WTC11 (cell line): ENCODE results near the gene TMEM97. TPM values are rescaled to one million over a fixed set of nuclear protein-coding genes. Genes with fewer than 3 reads are reported as not detected.

Experiments
- ATAC-seq: fragments of 200-7000 bp; cut with Tn5 transposase; 2 replicates; pipeline ENCODE4 v1.10.0; 2021; ENCODE audit warnings: mild to moderate bottlenecking, moderate library complexity
- CTCF ChIA-PET: fragments of 300-600 bp; sonication (Branson Sonifier 250); formaldehyde crosslinking; loops from one replicate; lab custom pipeline; 2021; ENCODE audit warnings: antibody characterized with exemption; lab: Charles Lee
- POLR2A ChIA-PET: fragments of 350-600 bp; sonication (Branson Sonifier 250); formaldehyde crosslinking; loops from one replicate; lab custom pipeline; 2021; ENCODE audit warnings: antibody characterized with exemption; lab: Charles Lee
- DNase-seq: peaks from one replicate; pipeline ENCODE4 v3.0.0; 2021; ENCODE audit warnings: low spot score
- H3K27ac Mint-ChIP-seq: 2 replicates; pipeline ENCODE4 v1.8.0; 2021; ENCODE audit warnings: mixed read lengths
- H3K27me3 Mint-ChIP-seq: 2 replicates; pipeline ENCODE4 v1.8.0; 2021; ENCODE audit warnings: low read depth, mild to moderate bottlenecking, moderate library complexity, mixed read lengths
- H3K36me3 Mint-ChIP-seq: 2 replicates; pipeline ENCODE4 v1.8.0; 2021; ENCODE audit warnings: mixed read lengths
- H3K4me1 Mint-ChIP-seq: 2 replicates; pipeline ENCODE4 v1.8.0; 2022; ENCODE audit warnings: mixed read lengths
- H3K4me3 Mint-ChIP-seq: 2 replicates; pipeline ENCODE4 v1.8.0; 2021; ENCODE audit warnings: mild to moderate bottlenecking, moderate library complexity, mixed read lengths
- H3K9me3 Mint-ChIP-seq: 2 replicates; pipeline ENCODE4 v1.8.0; 2021; ENCODE audit warnings: mixed read lengths
- ARID4B ChIP-seq: sonication (generic); formaldehyde crosslinking; IDR thresholded peaks from 2 replicates; pipeline ENCODE4 v1.8.0; 2023; ENCODE audit warnings: missing genetic modification reagents, mild to moderate bottlenecking, borderline replicate concordance
- CBFB ChIP-seq: sonication (generic); formaldehyde crosslinking; IDR thresholded peaks from 2 replicates; pipeline ENCODE4 v1.8.1; 2022; ENCODE audit warnings: mild to moderate bottlenecking, low read depth, missing genetic modification reagents
- CDX4 ChIP-seq: fragments of 250-450 bp; sonication (Bioruptor Pico); IDR thresholded peaks from 2 replicates; pipeline ENCODE4 v1.9.0; 2021; ENCODE audit warnings: moderate library complexity, mild to moderate bottlenecking, inconsistent platforms, borderline replicate concordance
- E2F5 ChIP-seq: sonication (generic); formaldehyde crosslinking; IDR thresholded peaks from 2 replicates; pipeline ENCODE4 v1.8.1; 2022; ENCODE audit warnings: mild to moderate bottlenecking, moderate library complexity, missing genetic modification reagents
- FOXP1 ChIP-seq: sonication (generic); formaldehyde crosslinking; IDR thresholded peaks from 2 replicates; pipeline ENCODE4 v1.8.0; 2022; ENCODE audit warnings: missing genetic modification reagents, mild to moderate bottlenecking, moderate library complexity, borderline replicate concordance
- HMGA2 ChIP-seq: fragments of 250-450 bp; sonication (Bioruptor Pico); IDR thresholded peaks from 2 replicates; pipeline ENCODE4 v1.4.0; 2021; ENCODE audit warnings: mild to moderate bottlenecking, moderate library complexity
- HMGXB4 ChIP-seq: sonication (generic); formaldehyde crosslinking; IDR thresholded peaks from 2 replicates; pipeline ENCODE4 v1.8.1; 2023; ENCODE audit warnings: mild to moderate bottlenecking, moderate library complexity, missing genetic modification reagents
- JUN ChIP-seq: sonication (generic); formaldehyde crosslinking; IDR thresholded peaks from 2 replicates; pipeline ENCODE4 v1.8.0; 2023; ENCODE audit warnings: mild to moderate bottlenecking, missing genetic modification reagents
- MLX ChIP-seq: sonication (generic); formaldehyde crosslinking; IDR thresholded peaks from 2 replicates; pipeline ENCODE4 v1.8.1; 2023; ENCODE audit warnings: mild to moderate bottlenecking, missing genetic modification reagents, moderate library complexity
- NR2C2 ChIP-seq: sonication (generic); formaldehyde crosslinking; IDR thresholded peaks from 2 replicates; pipeline ENCODE4 v1.8.0; 2022; ENCODE audit warnings: mild to moderate bottlenecking, missing genetic modification reagents
- OVOL2 ChIP-seq: fragments of 250-450 bp; sonication (Bioruptor Pico); IDR thresholded peaks from 2 replicates; pipeline ENCODE4 v1.9.0; 2021; ENCODE audit warnings: mild to moderate bottlenecking, borderline replicate concordance
- PRDM15 ChIP-seq: sonication (generic); formaldehyde crosslinking; IDR thresholded peaks from 2 replicates; pipeline ENCODE4 v1.8.0; 2022; ENCODE audit warnings: missing genetic modification reagents
- RELA ChIP-seq: sonication (generic); formaldehyde crosslinking; IDR thresholded peaks from 2 replicates; pipeline ENCODE4 v1.8.1; 2022; ENCODE audit warnings: missing genetic modification reagents, mild to moderate bottlenecking, borderline replicate concordance
- TCF7 ChIP-seq: sonication (generic); formaldehyde crosslinking; IDR thresholded peaks from 2 replicates; pipeline ENCODE4 v1.8.0; 2022; ENCODE audit warnings: mild to moderate bottlenecking, low read depth, missing genetic modification reagents, moderate library complexity
- TP53 ChIP-seq: sonication (generic); formaldehyde crosslinking; IDR thresholded peaks from 2 replicates; pipeline ENCODE4 v1.8.1; 2023; ENCODE audit warnings: mild to moderate bottlenecking, missing genetic modification reagents
- ZBTB43 ChIP-seq: sonication (generic); formaldehyde crosslinking; IDR thresholded peaks from 2 replicates; pipeline ENCODE4 v1.8.1; 2023; ENCODE audit warnings: mild to moderate bottlenecking, missing genetic modification reagents
- ZNF138 ChIP-seq: sonication (generic); formaldehyde crosslinking; conservative IDR thresholded peaks from 2 replicates; pipeline ENCODE4 v1.8.1; 2022; ENCODE audit warnings: mild to moderate bottlenecking, moderate library complexity, missing genetic modification reagents
- ZNF219 ChIP-seq: sonication (generic); formaldehyde crosslinking; IDR thresholded peaks from 2 replicates; pipeline ENCODE4 v1.8.0; 2023; ENCODE audit warnings: missing genetic modification reagents, mild to moderate bottlenecking, borderline replicate concordance
- ZNF317 ChIP-seq: sonication (generic); formaldehyde crosslinking; IDR thresholded peaks from 2 replicates; pipeline ENCODE4 v1.8.1; 2023; ENCODE audit warnings: low read depth, mild to moderate bottlenecking, moderate library complexity, missing genetic modification reagents, borderline replicate concordance
- ZSCAN18 ChIP-seq: fragments of 250-450 bp; sonication (Bioruptor Pico); IDR thresholded peaks from 2 replicates; pipeline ENCODE4 v2.1.2; 2022; ENCODE audit warnings: mild to moderate bottlenecking, moderate library complexity
- total RNA-seq: library from RNA; stranded (reverse); gene quantifications from 3 replicates; pipeline ENCODE4 v1.2.3, GENCODE V29; 2021

The TMEM97 gene
- total RNA-seq, 1 experiment from 2014 or later = 68.0 TPM

GRCh38 chr17:28272166-28272565 is 46.8 kb upstream of the TMEM97 start:
- ATAC-seq = no peak

More at GRCh38 chr17:28272166-28272565, 46.8 kb upstream of the TMEM97 start:
- peaks cover 11% of the 10 kb centered on the region for H3K4me1 Mint-ChIP-seq
- DNase-seq = no peak
- no peak for TF ChIP-seq NR2C2 (CRISPR knock-in tag)
- no peak for TF ChIP-seq ARID4B
- no peak for TF ChIP-seq ZNF219 (CRISPR knock-in tag)
- TF ChIP-seq E2F5 = no peak
- TF ChIP-seq ZSCAN18 (CRISPR knock-in tag) = no peak
- no peak for TF ChIP-seq HMGXB4 (CRISPR knock-in tag)
- no peak for TF ChIP-seq PRDM15
- no peak for TF ChIP-seq CBFB
- TF ChIP-seq FOXP1 (CRISPR knock-in tag) = no peak
- TF ChIP-seq TCF7 (CRISPR knock-in tag) = no peak
- TF ChIP-seq MLX (CRISPR knock-in tag) = no peak
- no peak for TF ChIP-seq ZNF138 (CRISPR knock-in tag)
- TF ChIP-seq CDX4 = no peak
- no peak for TF ChIP-seq HMGA2 (CRISPR knock-in tag)
- TF ChIP-seq RELA = no peak
- no peak for TF ChIP-seq TP53
- no peak for TF ChIP-seq JUN (CRISPR knock-in tag)
- TF ChIP-seq OVOL2 (CRISPR knock-in tag) = no peak
- no peak for TF ChIP-seq ZNF317
- no peak for TF ChIP-seq ZBTB43 (CRISPR knock-in tag)
- ChIA-PET CTCF (interaction anchor here (0.7 to 2.8 kb wide), 2 partner anchors 21 to 388 kb away, joined by 5 to 13 read pairs; no protein-coding TSS in a partner anchor), POLR2A (no interaction called here)
- H3K9me3 Mint-ChIP-seq = peaks cover 40% of the 10 kb centered on the region
- no peak overlapping the region for H3K27ac Mint-ChIP-seq
- peaks cover 8% of the 10 kb centered on the region for H3K27me3 Mint-ChIP-seq
- H3K36me3 Mint-ChIP-seq = peaks cover 20% of the 10 kb centered on the region
- H3K4me3 Mint-ChIP-seq = no peak overlapping the region
